Cardiac septum (tissue), 1 donor: Measurements from ENCODE around the gene B3GALNT1. TPM values are rescaled to one million over a fixed set of nuclear protein-coding genes. Genes with fewer than 3 reads are reported as not detected.

Experiments
- DNase-seq: peaks from one replicate; pipeline ENCODE4 v3.0.0-alpha.2; 2020; ENCODE audit warnings: low spot score
- intact Hi-C: fragments of 100-400 bp; cut with DNase I; formaldehyde crosslinking; loops from one replicate; pipeline ENCODE4 v1.14.0; 2022
- total RNA-seq: library from RNA; stranded (reverse); fragmentation: NEBNext Ultra II Directional; extraction: Animal tissue kit (Norgen Biotek cat#: 25700); gene quantifications from one replicate; pipeline ENCODE4 v1.2.1, GENCODE V29; 2021
- donor health status: DM: no; HTN: no; CAD: no.

Gene B3GALNT1
- total RNA-seq, 1 donor from 2014 or later, result 75.1 TPM

- intact Hi-C loops, result no loop called here
- no peak for DNase-seq
These were observed 22.0 kb downstream of the B3GALNT1 start for GRCh38 chr3:161083131-161083530.

DNA sequence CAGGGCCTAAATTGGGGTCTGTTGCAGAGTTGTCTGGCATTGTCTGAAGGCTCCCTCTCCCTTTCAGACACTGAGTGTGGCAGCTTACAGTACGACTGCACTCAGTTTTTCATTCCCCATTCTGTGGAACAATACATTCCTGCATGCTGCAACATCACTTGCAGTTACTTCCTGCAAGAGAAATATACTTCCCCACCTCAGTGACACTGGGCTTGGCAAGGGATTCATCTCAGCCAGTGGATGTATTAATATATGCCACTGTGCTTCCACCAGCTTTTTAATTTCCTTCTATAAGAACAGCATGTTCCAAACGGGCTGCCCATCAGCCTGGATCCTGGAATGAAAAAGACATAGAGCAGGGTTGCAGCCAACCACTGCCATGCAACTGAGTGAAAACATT is 23.1 kb downstream of the B3GALNT1 start:
- intact Hi-C loops, result no loop called here
- no peak for DNase-seq

- intact Hi-C loops, result no loop called here
- no peak for DNase-seq
These were observed 23.5 kb downstream of the B3GALNT1 start for GRCh38 chr3:161081633-161082032.

DNA sequence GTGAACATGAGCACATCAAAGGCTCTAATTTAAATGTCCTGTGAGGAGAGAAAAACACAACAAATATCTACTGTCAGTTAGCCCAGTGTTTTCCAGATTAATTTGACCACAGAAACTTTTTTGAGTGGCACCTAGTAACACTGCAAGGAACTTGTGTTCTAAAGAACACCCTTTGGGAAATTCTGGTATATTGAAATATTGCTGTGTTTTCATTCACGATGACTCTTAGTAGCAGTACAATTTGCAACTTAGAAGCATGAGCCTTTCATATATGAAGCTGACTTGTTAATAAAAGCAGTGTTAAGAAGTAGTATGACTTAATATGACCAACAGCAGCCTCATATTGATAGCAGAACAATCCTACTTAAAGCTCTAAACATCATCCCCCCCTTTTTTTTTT is 32.0 kb downstream of the B3GALNT1 start:
- DNase-seq, result no peak
- intact Hi-C loops, result no loop called here

GRCh38 chr3:161072751-161073150 is 32.4 kb downstream of the B3GALNT1 start:
- intact Hi-C loops, result no loop called here
- no peak for DNase-seq

GRCh38 chr3:161072211-161072621 is 32.9 kb downstream of the B3GALNT1 start:
- DNase-seq, result no peak
- intact Hi-C loops, result no loop called here

DNA sequence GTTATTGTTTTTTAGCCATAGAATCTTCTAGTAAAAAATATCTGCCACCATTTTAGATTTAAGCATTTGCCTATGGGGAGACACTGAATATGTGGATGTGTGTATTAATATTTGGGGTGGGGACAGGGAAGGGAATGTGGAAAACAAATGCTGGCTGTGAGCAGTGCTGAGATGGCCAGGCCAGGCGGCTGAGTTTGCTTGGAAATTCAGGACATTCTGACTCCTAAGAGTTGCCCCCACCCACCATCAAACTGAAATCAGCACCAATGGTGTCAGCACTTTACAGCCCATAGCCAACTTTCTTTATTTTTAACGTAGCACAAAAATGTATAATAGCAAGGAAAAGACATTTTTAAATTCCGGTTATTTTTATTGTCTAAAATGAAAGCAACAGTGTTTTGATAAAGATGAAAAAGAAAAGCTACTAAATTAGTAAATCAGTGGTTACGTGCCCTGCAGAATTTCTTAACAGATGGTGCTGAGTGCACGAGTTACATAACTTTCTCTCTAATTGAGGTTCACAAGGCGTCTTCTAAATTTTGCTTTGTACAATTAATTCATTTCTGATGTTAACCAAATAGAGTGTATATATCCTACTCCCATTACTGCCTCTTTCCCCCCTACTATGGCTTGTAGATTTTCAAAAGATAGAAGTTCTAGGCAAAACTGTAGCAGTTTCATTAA is 34.0 kb downstream of the B3GALNT1 start:
- intact Hi-C loops, result no loop called here
- no peak for DNase-seq

DNA sequence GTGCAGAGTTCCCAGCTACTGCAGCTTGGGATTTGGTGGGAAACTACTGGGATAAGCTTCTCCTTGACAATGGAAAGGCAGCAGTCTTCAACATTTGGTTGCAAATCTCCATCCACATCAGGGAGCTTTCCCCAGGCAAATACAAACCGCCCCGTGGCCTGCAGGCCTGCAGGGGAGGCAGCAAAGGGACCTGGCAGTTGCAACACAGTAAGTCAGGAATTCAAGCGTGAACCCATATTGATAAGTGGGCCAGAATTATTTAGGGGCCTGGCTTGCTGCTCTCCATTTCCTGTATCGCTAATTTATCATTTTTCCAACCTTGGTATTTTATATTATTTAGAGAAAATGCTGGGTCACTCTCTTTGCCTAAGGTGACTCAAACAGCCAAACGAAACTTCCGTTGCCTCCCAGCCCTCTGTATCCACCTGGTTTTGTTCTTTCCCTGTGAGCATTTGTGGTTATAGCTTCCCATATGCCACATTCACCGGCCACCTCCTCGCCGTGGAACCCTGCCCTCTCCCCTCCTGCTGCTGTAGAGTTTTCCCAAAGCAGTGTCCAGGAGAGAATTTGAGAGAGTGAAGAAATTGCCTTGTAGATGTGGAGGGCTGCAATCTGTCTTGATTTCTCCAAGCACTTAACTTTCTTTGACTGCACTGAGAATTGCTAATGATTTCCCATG is 34.8 kb downstream of the B3GALNT1 start:
- intact Hi-C loops, result no loop called here
- DNase-seq, result no peak

DNA sequence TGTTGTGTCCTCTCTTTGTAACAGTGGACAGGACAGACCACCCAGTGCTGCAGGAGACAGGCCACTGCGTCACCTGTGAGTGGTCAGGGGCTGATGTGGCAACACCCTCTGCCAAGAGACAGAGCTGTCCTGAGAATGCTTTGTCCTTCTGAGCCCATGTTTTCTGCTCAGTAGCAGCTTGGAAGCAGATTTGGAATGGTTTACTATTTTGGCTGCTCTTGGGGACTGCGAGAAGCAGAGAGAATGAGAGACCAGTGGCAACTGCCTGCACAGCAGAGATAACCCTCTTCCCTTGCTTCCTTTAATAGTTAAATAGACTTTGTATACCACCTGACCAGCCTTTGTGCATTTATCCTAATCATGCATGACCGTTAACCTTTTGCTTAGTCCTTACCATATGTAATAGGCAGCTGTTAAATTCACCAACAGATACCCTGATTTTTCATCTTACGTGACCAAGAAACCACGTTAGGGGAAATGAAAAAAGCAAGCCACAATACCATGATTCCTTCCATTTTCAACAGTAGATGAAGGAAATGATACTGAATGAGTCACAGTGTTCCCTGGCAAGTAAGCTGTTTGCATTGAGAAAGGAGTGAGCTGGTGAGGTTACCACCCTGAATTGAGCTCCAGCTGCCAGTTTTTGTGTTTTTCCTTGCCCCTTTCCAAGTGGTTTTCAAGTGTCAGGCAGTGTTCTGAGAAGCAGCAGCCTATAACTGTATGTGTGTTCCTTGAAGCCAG is 35.5 kb downstream of the B3GALNT1 start:
- DNase-seq, result no peak
- intact Hi-C loops, result no loop called here

- intact Hi-C loops, result no loop called here
These were observed 37.8 kb downstream of the B3GALNT1 start for GRCh38 chr3:161067335-161067734.

DNA sequence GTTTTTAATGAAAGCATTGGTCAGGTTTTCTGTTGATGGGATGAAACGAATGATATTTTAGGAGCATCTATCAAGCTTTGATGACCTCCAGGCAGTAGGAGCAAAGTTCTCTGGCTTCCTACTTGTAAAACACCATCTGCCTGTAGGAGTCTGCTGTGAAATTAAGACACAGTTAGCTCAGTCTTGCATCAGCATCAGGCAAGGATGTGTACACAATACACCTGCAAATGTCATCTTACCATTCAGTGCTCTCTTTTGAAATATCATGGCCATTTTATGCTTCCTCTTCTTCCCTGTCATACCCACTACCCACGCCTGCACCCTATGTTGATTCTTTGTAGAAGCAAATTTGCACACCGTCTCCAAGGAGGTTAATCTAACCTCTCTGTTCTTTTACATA is 38.2 kb downstream of the B3GALNT1 start:
- no peak for DNase-seq
- intact Hi-C loops, result no loop called here

More at GRCh38 chr3:161067335-161067734, 37.8 kb downstream of the B3GALNT1 start:
- DNase-seq, result no peak

GRCh38 chr3:161064413-161064812 is 40.7 kb downstream of the B3GALNT1 start:
- intact Hi-C loops, result no loop called here
- DNase-seq, result no peak

DNA sequence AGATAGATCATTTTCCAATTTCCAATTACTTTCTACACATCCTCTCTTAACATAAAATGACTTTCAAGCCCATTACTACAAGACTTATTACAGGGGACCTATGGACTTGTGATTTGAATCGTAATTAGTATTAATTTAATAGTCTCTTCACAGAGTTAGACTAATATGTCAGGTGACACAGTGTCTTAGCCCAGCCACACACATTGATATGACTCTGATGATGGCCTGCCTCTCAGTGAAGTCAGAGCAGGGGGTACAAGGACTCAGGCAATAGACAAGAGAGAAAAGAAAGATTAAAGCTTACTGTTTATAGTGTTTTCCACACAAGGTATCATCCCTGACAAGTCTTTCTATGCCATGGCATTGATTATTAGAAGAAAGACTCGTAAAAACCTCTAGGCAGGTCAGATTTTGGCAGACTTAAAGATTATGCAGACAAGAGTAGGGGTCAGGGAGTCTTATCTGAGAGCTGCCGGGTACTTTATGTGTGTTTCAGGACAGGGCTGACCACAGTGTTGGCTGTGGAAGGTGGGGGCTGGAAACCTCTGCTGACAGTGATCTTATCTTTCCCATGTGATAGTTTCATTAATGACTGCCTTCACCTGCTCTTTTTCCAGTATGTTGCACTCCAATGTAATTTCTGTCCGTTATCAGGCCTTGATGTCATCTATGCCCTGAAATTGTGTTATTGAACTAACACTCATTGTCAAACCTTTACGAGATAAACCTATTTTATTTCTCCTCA is 50.1 kb downstream of the B3GALNT1 start:
- no peak for DNase-seq
- intact Hi-C loops, result no loop called here

GRCh38 chr3:161051856-161052255 is 53.3 kb downstream of the B3GALNT1 start:
- intact Hi-C loops, result no loop called here
- DNase-seq, result no peak

DNA sequence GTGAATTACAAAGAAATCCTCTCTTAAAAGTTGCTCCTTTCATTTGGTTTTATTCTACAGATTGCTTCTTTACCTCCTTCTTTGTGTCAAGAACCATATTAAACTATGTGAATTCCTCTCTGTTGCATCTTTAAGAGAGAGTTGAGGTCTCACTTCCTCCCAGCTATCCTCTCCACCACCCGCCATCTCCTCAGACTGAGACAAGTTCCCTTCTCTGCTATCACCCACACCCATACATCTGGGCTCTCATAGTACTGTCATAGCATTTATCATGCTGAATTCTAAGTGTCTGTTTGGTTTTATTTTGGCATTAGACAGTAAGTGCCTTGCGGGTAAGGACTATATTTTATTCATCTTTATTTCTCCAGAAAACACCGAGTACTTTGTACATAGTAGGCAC is 54.2 kb downstream of the B3GALNT1 start:
- intact Hi-C loops, result no loop called here
- DNase-seq, result no peak

GRCh38 chr3:161049683-161050248 is 55.4 kb downstream of the B3GALNT1 start:
- DNase-seq, result no peak
- intact Hi-C loops, result no loop called here

- DNase-seq, result no peak
- intact Hi-C loops, result no loop called here
These were observed 61.7 kb downstream of the B3GALNT1 start for GRCh38 chr3:161043336-161044035.

DNA sequence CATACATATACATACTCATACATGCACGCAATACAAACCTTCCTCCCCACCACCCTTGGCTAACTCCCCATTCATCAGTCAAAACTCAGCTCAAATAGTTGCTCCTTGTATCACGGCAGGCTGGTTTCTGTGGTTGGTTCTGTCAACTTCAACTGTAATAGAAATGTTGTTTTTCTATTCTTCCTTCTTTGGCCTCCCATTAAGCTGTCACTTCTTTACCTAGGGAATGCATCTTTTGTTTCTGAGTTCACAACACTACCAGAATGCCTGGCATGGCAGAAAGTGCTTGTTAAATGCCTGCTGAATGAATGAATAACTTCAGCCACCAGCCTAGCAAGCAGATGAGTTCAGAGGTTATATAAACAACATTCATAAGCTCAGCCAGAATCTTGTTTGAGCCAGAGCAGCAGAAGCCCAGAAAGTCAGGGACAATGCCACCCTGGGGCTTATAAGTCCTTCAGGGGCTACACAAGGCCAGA is 63.1 kb downstream of the B3GALNT1 start:
- intact Hi-C loops, result no loop called here
- no peak for DNase-seq

DNA sequence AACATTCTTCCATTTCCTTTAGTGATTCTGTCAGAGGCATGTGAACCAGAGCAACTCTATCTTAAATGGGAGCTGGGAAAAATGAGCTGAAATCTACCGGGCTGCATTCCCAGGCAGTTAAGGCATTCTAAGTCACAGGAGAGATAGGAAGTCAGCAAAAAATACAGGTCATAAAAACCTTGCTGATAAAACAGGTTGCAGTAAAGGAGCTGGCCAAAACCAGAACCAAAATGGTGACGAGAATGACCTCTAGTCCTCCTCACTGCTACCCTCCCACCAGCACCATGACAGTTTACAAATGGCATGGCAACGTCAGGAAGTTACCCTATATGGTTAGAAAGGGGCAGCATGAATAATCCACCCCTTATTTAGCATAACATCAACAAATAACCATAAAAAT is 66.4 kb downstream of the B3GALNT1 start:
- intact Hi-C loops, result no loop called here
- no peak for DNase-seq
